ENCODE data around the gene BRINP2.
A peak's percentile ranks its signal among the peaks of the same experiment; 100 is the strongest.
"Not testable (repeated sequence)": the region's sequence is repeated elsewhere in the genome, so short reads cannot be mapped to it uniquely, and the experiment has no call there.

The BRINP2 gene

GRCh38 chr1:177278626-177279390 lies 108.0 kb downstream of the BRINP2 start:
- peak; percentile 37 for DNase-seq

- no peak for DNase-seq
Observed at GRCh38 chr1:177281901-177282300, 111.1 kb downstream of the BRINP2 start.

GRCh38 chr1:177282976-177283375 lies 112.2 kb downstream of the BRINP2 start:
- DNase-seq: no peak

- no peak for DNase-seq
Observed at GRCh38 chr1:177283380-177283779, 112.6 kb downstream of the BRINP2 start.

- DNase-seq: no peak
Observed at GRCh38 chr1:177286396-177286795, 115.6 kb downstream of the BRINP2 start.

GRCh38 chr1:177287270-177287669 lies 116.5 kb downstream of the BRINP2 start:
- no peak for DNase-seq

- DNase-seq: no peak
Observed at GRCh38 chr1:177287994-177288393, 117.2 kb downstream of the BRINP2 start.

- DNase-seq: no peak
Observed at GRCh38 chr1:177289532-177289931, 118.8 kb downstream of the BRINP2 start.

GRCh38 chr1:177300431-177300830 lies 129.7 kb downstream of the BRINP2 start:
- DNase-seq: no peak

GRCh38 chr1:177301425-177302124 lies 130.8 kb downstream of the BRINP2 start:
- no peak for DNase-seq

GRCh38 chr1:177302357-177303044 lies 131.7 kb downstream of the BRINP2 start:
- DNase-seq: peak; percentile 19

- no peak for DNase-seq
Observed at GRCh38 chr1:177305040-177306018, 134.6 kb downstream of the BRINP2 start.

- DNase-seq: no peak
Observed at GRCh38 chr1:177306019-177306415, 135.3 kb downstream of the BRINP2 start.

GRCh38 chr1:177306981-177307380 lies 136.2 kb downstream of the BRINP2 start:
- DNase-seq: no peak

- peak; percentile 14 for DNase-seq
Observed at GRCh38 chr1:177307771-177308170, 137.0 kb downstream of the BRINP2 start.

GRCh38 chr1:177309880-177310279 lies 139.1 kb downstream of the BRINP2 start:
- no peak for DNase-seq

GRCh38 chr1:177310326-177310725 lies 139.6 kb downstream of the BRINP2 start:
- no peak for DNase-seq

- DNase-seq: no peak
Observed at GRCh38 chr1:177311111-177311510, 140.4 kb downstream of the BRINP2 start.

GRCh38 chr1:177311586-177311985 lies 140.8 kb downstream of the BRINP2 start:
- no peak for DNase-seq

- no peak for DNase-seq
Observed at GRCh38 chr1:177315261-177315660, 144.5 kb downstream of the BRINP2 start.

GRCh38 chr1:177315761-177316160 lies 145.0 kb downstream of the BRINP2 start:
- no peak for DNase-seq

GRCh38 chr1:177321434-177321833 lies 150.7 kb downstream of the BRINP2 start:
- not testable (repeated sequence) for DNase-seq

- no peak for DNase-seq
Observed at GRCh38 chr1:177328251-177328650, 157.5 kb downstream of the BRINP2 start.

All from kidney glomerular epithelial cell (primary cell).